DOHH2 (cell line): Measurements from ENCODE around the gene PVALEF.
"Not testable (repeated sequence)": the region's sequence is repeated elsewhere in the genome, so short reads cannot be mapped to it uniquely, and the experiment has no call there.

Experiments
- H3F3A ChIP-seq: fragments of 200-600 bp; sonication (generic), shearing (Covaris generic); 2 replicates; pipeline ENCODE4 v1.6.0; 2016; ENCODE audit warnings: antibody characterized with exemption, mild to moderate bottlenecking; ENCODE audit not compliant: control insufficient read depth, insufficient read depth
- H3K27ac ChIP-seq: fragments of 200-600 bp; sonication (generic); 2 replicates; pipeline ENCODE4 v1.5.1; 2014; ENCODE audit warnings: low read depth, mild to moderate bottlenecking, low read length, moderate library complexity
- H3K27me3 ChIP-seq: fragments of 200-600 bp; sonication (generic); 2 replicates; pipeline ENCODE4 v1.6.1; 2014; ENCODE audit warnings: mild to moderate bottlenecking, low read length, mixed read lengths; ENCODE audit not compliant: control insufficient read depth
- H3K36me3 ChIP-seq: fragments of 200-600 bp; sonication (generic); 2 replicates; pipeline ENCODE4 v1.6.1; 2014; ENCODE audit warnings: mild to moderate bottlenecking, low read length, moderate library complexity, mixed read lengths; ENCODE audit not compliant: control insufficient read depth
- H3K4me1 ChIP-seq: fragments of 200-600 bp; sonication (generic); 2 replicates; pipeline ENCODE4 v1.6.1; 2014; ENCODE audit warnings: mild to moderate bottlenecking, low read length, mixed read lengths; ENCODE audit not compliant: control insufficient read depth
- H3K4me2 ChIP-seq: fragments of 200-600 bp; sonication (generic); 2 replicates; pipeline ENCODE4 v1.6.0; 2014; ENCODE audit warnings: mild to moderate bottlenecking, low read length, moderate library complexity
- H3K4me3 ChIP-seq: fragments of 200-600 bp; sonication (generic); 2 replicates; pipeline ENCODE4 v1.5.1; 2014; ENCODE audit warnings: mild to moderate bottlenecking, low read length, mixed read lengths
- H3K79me2 ChIP-seq: fragments of 200-600 bp; sonication (generic); 2 replicates; pipeline ENCODE4 v1.6.1; 2014; ENCODE audit warnings: mild to moderate bottlenecking, low read length, mixed read lengths; ENCODE audit not compliant: control insufficient read depth
- H3K9me2 ChIP-seq: fragments of 200-600 bp; sonication (generic); replicated peaks from 2 replicates; pipeline ENCODE4 v1.6.1; 2014; ENCODE audit warnings: mild to moderate bottlenecking, low read length, mixed read lengths; ENCODE audit not compliant: control insufficient read depth
- H3K9me3 ChIP-seq: fragments of 200-600 bp; sonication (generic); 2 replicates; pipeline ENCODE4 v1.6.1; 2014; ENCODE audit warnings: antibody characterized with exemption, low read length, mixed read lengths; ENCODE audit not compliant: control insufficient read depth, insufficient read depth
- H4K20me1 ChIP-seq: fragments of 200-600 bp; sonication (generic); 2 replicates; pipeline ENCODE4 v1.6.0; 2014; ENCODE audit warnings: low read depth, mild to moderate bottlenecking, antibody characterized with exemption, low read length, moderate library complexity; ENCODE audit not compliant: control insufficient read depth, insufficient read depth
- EZH2phosphoT487 ChIP-seq: fragments of 200-600 bp; sonication (generic); IDR thresholded peaks from 2 replicates; pipeline ENCODE4 v1.6.1; 2017; ENCODE audit warnings: borderline replicate concordance, mild to moderate bottlenecking, antibody characterized with exemption, low read length, moderate library complexity, mixed read lengths
- TF ChIP-seq, protein P1 (sequence below): fragments of 200-600 bp; sonication (generic); IDR thresholded peaks from one replicate; pipeline ENCODE4 v1.5.1; 2014; ENCODE audit warnings: antibody characterized with exemption, mild to moderate bottlenecking, low read depth, low read length; ENCODE audit not compliant: poor library complexity, severe bottlenecking

Gene PVALEF

GRCh38 chr17:81143717-81144422 lies 21.4 kb upstream of the PVALEF start:
- H3K27ac ChIP-seq = no peak overlapping the region
- H3K9me3 ChIP-seq = peaks cover under 1% of the 10 kb centered on the region; the same call in 1 of the 2 replicates
- no peaks in the 10 kb centered on the region for H3K79me2 ChIP-seq
- no peaks in the 10 kb centered on the region for H3F3A ChIP-seq
- no peaks in the 10 kb centered on the region for H3K9me2 ChIP-seq
- H3K4me3 ChIP-seq = no peak overlapping the region
- no peak overlapping the region for H3K4me2 ChIP-seq
- H3K36me3 ChIP-seq = no peaks in the 10 kb centered on the region
- no peak for TF ChIP-seq EZH2phosphoT487
- TF ChIP-seq, protein P1, sequence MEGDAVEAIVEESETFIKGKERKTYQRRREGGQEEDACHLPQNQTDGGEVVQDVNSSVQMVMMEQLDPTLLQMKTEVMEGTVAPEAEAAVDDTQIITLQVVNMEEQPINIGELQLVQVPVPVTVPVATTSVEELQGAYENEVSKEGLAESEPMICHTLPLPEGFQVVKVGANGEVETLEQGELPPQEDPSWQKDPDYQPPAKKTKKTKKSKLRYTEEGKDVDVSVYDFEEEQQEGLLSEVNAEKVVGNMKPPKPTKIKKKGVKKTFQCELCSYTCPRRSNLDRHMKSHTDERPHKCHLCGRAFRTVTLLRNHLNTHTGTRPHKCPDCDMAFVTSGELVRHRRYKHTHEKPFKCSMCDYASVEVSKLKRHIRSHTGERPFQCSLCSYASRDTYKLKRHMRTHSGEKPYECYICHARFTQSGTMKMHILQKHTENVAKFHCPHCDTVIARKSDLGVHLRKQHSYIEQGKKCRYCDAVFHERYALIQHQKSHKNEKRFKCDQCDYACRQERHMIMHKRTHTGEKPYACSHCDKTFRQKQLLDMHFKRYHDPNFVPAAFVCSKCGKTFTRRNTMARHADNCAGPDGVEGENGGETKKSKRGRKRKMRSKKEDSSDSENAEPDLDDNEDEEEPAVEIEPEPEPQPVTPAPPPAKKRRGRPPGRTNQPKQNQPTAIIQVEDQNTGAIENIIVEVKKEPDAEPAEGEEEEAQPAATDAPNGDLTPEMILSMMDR = no peak
- H4K20me1 ChIP-seq = no peaks in the 10 kb centered on the region
- H3K27me3 ChIP-seq = no peaks in the 10 kb centered on the region
- no peaks in the 10 kb centered on the region for H3K4me1 ChIP-seq

DNA sequence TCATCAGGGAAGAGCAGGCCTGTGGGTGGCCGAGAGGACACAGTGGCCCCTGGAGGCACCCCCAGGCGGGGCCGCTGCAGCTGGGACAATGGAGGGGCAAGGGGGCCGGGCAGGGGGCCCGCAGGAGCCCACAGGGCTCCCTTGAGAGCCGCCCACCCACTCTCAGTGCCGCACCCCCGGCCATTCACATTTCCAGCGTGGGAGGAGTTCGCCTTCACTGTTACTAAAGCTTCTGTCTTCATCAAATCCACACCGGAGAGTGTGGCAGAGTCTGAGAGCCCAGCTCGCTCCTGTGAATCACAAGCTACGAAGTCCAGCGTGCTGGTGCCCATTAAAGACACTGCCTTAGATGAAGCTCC lies 20.9 kb upstream of the PVALEF start:
- no peaks in the 10 kb centered on the region for H3K4me1 ChIP-seq
- H3K4me3 ChIP-seq = no peak overlapping the region
- H3K9me3 ChIP-seq = no peaks in the 10 kb centered on the region
- no peaks in the 10 kb centered on the region for H3F3A ChIP-seq
- H4K20me1 ChIP-seq = no peaks in the 10 kb centered on the region
- H3K27ac ChIP-seq = no peak overlapping the region
- H3K4me2 ChIP-seq = no peak overlapping the region
- no peaks in the 10 kb centered on the region for H3K79me2 ChIP-seq
- TF ChIP-seq EZH2phosphoT487 = no peak
- no peaks in the 10 kb centered on the region for H3K9me2 ChIP-seq
- no peaks in the 10 kb centered on the region for H3K36me3 ChIP-seq
- H3K27me3 ChIP-seq = no peaks in the 10 kb centered on the region

DNA sequence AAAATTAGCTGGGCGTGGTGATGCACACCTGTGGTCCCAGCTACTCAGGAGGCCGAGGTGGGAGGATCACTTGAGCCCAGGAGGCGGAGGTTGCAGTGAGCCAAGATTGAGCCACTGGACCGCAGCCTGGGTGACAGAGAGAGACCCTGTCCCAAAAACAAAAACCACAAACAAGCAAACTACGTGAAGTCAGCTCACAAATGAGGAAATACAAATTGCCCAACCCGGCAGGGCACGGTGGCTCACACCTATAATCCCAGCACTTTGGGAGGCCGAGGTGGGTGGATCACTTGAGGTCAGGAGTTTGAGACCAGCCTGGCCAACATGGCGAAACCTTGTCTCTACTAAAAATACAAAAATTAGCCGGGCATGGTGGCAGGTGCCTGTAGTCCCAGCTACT lies 19.1 kb upstream of the PVALEF start:
- H4K20me1 ChIP-seq, H3K4me3 ChIP-seq, H3F3A ChIP-seq, H3K27me3 ChIP-seq, H3K36me3 ChIP-seq, H3K4me1 ChIP-seq, H3K79me2 ChIP-seq, H3K27ac ChIP-seq, H3K9me3 ChIP-seq, H3K4me2 ChIP-seq, H3K9me2 ChIP-seq: not testable (repeated sequence)

GRCh38 chr17:81147701-81148100 lies 17.6 kb upstream of the PVALEF start:
- no peaks in the 10 kb centered on the region for H4K20me1 ChIP-seq
- no peaks in the 10 kb centered on the region for H3K9me3 ChIP-seq
- TF ChIP-seq EZH2phosphoT487 = no peak
- TF ChIP-seq, protein P1 = no peak
- no peaks in the 10 kb centered on the region for H3K27me3 ChIP-seq
- no peaks in the 10 kb centered on the region for H3K4me1 ChIP-seq
- no peaks in the 10 kb centered on the region for H3K36me3 ChIP-seq
- H3K9me2 ChIP-seq = no peaks in the 10 kb centered on the region
- H3K4me3 ChIP-seq = no peak overlapping the region
- H3K79me2 ChIP-seq = no peaks in the 10 kb centered on the region
- no peak overlapping the region for H3K27ac ChIP-seq
- no peak overlapping the region for H3K4me2 ChIP-seq
- H3F3A ChIP-seq = no peaks in the 10 kb centered on the region
